GM19025 (cell line): ENCODE data around the gene L3MBTL2.
"Not testable (repeated sequence)": the region's sequence is repeated elsewhere in the genome, so short reads cannot be mapped to it uniquely, and the experiment has no call there.

Experiments
- ATAC-seq: cut with Tn5 transposase; IDR thresholded peaks from one replicate; pipeline ENCODE4 v1.9.1; 2021; ENCODE audit warnings: mild to moderate bottlenecking, low read depth, moderate library complexity; ENCODE audit not compliant: unreplicated experiment

L3MBTL2 gene

DNA sequence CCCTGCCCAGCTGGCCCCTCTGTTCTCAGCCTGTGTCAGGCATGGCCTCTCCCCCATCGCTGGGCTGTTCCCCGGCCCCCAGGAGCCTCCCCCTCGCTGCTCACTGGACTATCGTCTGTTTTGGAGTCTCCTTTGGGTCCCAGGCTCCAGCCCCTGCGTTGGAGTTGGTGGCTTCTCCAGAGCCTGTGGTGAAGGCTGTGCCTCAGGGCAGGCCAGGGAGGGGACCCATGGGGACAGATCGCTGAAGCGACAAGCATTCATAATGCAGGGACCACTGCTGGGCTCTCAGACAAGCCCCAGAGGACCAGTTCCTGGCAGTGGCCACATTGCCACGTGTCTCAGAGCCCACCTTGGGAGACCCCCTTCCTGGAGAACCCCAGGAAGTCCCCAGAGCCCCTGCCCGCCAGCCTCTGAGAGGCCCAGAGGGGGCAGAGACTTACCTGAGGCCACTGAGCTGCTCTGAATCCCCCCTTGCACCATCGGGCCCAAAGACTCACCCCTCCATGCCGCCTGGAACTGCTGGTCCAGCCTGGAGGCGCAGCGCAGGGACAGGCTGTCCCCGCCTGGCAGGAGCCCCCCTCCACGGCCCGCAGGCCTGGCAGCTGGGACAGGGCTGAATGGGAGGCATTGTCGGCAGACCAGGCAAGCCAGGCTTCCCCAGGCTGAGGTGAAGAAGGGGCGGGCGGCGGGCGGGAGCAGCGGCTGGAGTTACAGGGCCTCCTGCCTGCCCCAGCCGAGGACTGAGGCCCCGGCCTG, 35.4 kb downstream of the L3MBTL2 start, which contains the start of gene CHADL:
Gene CHADL, minus strand, starts transcription at position 555 of the 756 bp plus-strand sequence. Its CDS starts 50 bp downstream, at position 505.
- ATAC-seq, result no peak

DNA sequence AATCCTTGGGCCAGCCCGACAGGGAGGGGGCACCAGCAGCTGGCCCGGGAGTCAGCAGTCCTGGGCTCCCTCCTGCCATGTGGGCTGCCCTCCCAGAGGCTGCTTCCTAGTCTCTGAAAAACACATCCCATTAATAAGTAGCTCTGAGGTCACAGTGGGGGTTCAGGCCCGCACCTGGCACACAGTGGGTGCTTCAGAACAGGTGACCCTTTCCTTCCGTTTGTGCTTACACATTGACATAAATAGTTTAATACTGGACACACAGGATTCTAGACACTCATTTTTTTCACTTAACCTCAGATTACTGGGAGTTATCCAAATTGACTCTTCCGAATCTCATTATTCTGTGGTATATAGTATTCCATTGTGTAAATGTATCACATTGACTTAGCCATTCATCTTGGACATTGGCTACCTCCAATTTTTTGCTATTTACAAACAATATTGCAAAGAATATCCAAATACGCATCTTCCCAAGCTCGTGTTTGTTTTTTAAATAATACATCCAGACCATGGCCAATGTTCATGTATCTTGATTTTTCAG, 36.1 kb downstream of the L3MBTL2 start:
- ATAC-seq, result no peak

DNA sequence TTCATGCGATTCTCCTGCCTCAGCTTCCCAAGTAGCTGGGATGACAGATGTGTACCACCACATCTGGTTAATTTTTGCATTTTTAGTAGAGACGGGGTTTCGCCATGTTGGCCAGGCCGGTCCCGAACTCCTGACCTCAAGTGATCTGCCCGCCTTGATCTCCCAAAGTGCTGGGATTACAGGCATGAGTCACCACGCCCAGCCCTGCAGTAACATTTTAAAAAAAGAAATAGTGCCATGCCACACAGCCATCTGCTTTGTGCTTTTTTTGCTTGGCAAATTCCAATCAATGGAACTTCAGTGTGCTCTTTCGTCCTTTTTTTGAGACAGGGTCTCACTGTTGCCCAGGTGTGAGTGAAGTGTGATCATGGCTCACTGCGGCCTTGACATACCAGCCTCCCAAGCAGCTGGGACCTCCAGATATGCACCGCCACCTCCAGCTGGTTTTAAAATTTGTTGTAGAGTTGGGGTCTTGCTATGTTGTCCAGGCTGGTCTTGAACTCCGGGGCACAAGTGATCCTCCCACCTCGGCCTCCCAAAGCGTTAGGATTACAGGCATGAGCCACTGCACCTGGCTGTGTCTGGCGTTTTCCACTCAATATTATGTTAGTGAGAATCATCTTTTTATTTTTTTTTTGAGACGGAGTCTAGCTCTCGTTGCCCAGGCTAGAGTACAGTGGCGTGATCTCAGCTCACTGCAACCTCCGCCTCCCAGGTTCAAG, 37.4 kb downstream of the L3MBTL2 start:
- no peak for ATAC-seq

DNA sequence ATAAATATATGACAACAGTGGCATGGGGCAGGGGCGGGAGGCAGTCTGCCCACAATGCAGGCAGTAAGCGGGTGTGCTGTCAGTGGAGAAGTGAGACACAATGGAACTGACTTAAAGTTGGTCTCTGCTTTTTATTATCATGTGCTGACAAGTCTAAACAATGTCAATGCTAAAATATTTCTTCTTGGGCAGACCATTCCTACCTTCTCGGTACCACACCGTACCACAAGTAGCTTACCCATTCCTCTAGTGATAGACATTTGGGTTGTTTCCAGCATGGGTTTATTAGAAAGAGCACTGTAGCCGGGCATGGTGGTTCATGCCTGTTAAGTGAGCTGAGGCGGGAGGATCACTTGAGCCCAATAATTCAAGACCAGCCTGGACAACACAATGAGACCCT, 38.2 kb downstream of the L3MBTL2 start:
- no peak for ATAC-seq

DNA sequence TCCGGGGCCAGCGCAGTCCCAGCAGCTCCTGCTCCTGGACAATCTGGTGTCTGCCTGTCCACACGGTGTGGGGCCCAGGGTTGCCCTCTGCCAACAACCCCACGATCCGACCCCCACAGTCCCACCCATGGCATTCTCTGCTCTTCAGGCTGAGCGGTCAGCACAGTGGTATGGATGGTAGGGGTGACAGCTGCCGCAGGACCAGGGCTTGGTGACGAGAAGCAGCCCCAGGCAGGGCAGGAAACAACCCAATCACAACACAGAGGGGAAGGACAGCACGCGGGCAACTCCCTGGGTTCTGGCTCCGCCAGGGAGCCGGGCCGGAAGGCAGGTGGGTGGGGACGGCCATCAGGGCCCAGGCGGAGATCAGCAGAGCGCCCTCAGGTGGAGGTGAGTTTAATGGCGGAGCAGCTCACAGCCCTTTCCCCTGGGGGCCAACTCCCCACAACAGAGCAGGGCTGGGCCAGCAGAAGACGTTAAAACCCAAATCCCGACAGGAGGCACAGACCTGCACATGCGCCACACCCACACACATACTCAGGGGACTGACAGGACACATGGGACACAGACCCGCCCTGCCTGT, 40.9 kb downstream of the L3MBTL2 start:
- ATAC-seq, result no peak

DNA sequence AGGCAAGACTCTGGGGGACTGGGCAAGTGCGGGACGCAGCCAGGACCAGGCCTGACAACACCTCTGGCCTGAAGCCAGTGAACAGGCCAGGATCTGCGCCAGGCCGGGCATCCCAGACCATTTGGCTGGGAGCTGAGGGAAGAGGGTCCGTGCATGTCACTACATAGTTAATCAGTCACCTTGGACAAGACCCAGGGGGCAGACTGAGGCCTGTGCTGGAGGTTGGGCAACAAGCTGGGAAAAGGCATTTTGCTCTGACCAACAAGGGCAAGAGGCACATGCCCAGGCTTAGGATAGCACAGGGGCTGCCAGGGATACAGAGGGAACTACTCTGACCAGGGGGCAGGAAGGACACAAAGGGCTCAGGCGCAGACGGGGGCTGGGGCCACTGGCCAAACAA, 42.6 kb downstream of the L3MBTL2 start:
- ATAC-seq, result no peak

DNA sequence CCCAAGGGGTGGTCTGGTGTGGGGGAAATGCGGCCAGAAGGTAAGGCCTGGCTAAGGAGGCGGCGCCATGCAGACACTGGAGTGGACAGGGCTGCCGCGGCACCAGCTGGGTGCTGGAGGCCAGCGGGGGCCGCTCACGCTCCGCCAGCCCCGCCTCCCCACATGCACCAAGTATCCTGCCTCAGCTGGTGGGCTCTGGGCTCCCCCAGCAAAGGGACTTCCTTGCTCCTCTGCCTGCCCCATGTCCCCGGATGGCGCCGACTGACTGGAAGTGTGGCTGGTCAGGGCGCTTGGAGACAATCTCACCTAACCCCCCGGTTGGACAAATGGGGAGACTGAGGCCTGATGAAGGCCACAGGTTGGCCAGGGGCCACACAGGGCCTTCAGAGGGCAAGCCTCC, 43.2 kb downstream of the L3MBTL2 start:
- ATAC-seq, result no peak

DNA sequence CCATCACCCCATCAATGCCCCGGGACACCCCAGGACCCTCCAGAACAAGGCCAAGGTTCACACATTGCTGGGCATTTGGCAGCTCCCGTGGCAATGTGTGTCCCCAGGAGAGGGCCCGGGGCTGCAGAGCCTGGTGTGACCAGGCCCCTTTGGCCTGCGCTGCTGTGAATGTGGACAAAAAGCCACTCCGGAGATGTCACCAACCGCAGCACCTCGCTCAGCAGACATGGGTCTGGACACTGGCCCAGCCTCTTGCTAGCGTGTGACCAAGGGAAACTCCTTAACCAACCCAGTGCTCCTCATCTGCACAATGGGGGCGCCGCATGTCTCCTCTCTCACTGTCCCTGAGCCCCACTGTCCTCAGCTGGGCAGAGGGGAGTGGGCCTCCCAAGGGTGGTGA, 43.6 kb downstream of the L3MBTL2 start:
- ATAC-seq, result no peak

DNA sequence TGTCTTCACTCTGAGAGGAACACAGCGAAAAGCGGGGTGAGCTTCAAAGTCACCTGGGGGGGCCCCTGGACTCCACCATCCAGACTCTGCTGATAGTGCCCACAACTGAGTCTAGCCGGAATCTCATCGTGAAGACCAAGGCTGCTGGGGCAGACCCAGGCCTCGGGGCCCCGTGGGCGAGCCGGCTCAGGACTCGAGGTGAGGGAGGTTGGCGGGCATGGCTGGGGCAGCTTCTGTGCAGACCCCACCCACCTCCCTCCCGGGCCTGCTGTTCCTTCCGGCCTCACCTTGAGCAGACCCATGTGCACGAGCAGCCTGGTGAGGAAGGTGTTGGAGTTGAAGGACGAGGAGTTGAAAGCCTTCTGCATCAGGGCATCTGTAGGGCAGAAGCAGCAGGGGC, 44.3 kb downstream of the L3MBTL2 start:
- no peak for ATAC-seq

DNA sequence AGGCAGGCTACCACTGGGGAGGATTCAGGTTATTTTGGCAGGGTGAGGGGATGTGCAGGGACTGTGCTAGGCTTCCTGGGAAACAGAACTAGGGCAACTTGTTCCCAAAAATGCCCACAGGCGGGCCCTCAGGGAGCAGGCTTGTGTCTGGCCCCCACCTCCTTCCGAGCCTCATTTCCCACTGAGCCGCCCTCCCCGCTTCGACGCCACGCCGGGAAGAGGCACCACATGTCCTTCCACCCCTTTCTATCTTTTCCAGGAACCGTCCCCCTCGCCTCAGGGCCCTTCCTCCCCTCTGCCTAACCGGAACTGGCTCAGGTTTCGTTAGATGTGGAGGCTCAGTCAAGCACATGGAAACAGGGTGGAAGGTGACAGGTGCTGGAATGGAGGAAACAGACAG, 45.0 kb downstream of the L3MBTL2 start:
- no peak for ATAC-seq

DNA sequence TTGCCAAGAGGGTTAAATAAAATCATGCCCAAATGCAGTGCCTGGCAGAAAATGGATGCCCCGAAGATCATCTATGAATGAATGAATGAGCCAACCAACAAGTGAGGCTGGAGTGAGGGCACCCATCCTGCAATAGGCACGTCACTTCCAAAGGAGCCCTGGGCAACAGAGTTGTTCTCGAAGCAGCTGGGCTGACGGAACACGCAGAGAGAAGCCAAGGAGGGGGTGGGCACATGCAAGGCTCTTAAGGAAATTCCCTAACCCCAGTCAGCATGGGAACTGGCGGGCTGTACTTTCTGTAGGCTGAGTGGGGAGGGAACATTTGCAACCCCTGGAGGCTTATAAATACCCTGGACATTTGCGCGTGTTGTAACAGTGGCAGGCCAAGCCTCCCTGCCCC, 47.3 kb downstream of the L3MBTL2 start:
- no peak for ATAC-seq

DNA sequence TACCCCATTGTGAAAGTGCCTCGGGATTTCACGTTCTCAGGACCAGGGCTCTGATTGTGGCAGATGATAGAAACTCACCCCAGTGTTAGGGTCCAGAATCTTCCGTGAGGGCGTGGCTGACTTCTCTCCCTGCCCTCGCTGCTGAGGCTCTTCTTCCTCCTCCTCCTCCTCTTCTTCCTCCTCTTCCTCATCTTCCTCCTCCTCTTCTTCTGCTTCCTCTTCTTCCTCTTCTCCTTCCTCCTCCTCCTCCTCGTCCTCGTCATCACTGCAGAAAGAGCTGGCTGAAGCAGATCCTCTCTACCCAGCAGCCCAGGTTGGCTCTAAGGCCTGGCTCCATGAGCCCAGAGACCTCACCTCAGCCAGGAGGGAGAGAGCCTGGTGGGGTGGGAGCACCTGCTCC, 49.1 kb downstream of the L3MBTL2 start:
- ATAC-seq, result no peak

DNA sequence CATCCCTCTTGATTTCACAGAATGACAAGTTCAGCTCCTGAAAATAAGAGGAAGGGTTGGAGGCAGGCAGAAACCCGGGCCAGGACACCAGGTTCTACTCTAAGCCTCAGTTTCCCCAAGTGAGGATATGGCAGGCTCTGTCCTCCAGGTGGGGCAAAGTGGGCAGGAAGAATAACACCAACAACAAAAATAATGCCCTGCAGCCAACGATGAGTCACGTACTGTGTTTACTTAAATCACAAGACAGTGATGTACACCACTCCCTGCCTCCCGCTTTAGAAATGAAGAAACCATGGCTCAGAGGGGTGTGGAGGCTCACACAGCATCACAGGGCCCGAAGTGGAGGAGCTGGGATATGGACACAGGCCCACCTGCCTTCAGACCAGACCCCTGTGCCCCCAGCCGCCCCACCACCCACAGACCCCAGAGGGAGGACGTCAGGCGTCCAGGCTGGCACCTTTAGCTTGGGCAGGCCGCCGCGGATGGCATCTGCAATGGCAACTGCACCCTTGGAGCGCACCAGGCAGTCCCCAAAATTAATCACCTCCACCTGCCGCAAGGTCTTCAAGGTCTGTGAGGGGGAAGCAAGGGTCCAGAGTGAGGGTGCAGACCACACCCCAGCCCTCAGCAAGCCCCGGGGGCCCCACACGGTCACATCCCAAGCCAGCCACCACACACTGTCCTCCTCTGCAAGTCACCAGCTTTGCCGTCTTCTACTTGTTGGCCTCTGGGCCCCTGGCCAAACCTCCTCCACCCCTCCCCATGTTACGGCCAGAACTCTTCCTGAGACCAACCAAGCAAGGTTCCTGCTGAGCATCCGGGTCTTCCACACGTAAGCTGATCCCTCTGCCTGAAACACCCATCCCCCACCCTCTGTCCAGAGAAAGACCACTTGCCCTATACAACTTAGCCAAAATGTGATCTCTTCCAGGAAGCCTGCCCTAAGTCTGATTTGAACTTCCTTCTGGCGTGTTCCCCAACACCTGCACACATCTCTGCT, 51.4 kb downstream of the L3MBTL2 start:
- ATAC-seq, result no peak

DNA sequence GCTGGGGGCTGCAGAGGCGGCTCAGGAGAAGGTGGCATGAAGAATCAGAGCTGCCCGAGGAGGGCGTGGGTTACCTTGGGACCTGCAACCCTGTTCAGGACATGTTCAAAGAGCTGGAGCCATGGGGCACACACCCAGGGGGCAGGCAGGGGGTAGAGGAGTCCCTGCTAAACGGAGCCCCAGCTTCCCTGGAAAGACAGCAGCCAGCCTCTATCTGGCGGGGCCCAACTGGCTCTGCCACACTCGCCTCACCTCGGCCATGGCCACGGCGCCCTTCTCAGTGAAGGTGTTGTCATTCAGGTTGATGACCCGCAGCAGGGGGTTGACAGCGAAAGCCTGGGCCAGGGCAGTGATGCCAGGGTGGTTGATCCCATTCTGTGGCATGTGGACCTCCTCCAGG, 52.6 kb downstream of the L3MBTL2 start:
- no peak for ATAC-seq

DNA sequence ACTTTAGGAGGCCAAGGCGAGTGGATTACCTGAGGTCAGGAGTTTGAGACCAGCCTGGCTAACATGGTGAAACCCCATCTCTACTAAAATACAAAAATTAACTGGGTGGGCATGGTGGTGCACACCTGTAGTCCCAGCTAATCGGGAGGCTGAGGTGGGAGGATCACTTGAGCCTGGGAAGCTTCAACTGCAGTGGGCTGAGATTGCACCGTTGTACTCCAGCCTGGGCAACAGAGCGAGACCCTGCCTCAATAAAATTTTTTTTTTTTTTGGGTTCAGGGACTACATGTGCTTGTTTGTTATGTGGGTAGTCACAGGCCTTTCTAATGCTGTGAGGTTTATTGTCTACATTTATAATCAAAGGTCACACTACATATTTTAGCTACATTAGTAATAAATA, 54.6 kb downstream of the L3MBTL2 start:
- not testable (repeated sequence) for ATAC-seq

DNA sequence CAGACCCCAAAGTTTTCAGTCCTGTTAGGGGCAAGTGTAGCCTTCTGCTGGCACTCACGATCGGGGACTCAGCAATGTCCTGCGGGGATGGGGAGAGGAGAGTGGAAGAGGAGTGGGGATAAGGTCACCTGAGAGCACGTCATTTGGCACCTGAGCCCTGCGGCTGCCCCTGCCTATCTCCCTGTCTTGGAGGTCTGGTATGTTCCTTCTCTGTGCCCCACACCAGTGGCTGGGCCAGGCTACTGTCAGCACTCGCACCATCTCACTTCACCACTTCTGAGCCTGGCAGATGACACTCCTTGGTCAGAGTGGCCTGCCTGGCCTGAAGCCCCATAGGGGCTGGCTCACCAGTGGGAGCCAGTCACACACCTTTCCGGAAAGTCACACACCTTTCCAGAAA, 55.8 kb downstream of the L3MBTL2 start:
- ATAC-seq, result no peak

DNA sequence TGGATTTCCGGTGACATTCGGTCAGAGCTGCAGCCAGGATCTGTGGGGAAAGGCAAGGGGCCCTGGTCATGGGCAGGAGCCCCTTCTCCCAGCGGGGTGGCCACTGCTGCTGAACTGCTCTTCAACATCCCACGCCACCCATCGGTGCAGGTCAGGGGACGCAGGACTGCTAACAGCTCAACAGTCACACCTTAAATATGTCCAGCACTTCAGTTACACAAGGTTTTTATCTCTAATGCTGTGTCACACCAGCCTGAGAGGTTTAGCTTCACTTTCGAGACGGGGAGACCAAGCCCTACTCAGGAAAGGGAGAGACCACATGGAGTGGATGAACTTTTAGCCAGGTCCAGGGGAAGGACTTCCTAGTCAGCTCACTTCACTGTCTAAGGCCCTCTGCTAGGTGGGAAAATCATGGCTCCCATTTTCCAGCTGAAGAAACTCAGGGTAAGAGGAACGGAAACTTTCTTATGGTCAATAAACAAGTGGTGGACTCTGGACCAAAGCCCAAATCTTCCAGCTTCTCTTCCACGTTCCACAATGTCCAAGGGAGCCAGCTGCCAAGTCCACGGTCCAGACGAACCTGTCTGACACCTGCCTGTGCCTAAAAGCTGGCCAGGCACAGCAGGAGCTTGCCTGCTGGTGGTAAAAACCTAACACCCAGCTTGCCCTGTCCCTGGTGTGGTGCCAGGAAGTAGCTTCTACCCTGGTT, 56.6 kb downstream of the L3MBTL2 start:
- no peak for ATAC-seq

DNA sequence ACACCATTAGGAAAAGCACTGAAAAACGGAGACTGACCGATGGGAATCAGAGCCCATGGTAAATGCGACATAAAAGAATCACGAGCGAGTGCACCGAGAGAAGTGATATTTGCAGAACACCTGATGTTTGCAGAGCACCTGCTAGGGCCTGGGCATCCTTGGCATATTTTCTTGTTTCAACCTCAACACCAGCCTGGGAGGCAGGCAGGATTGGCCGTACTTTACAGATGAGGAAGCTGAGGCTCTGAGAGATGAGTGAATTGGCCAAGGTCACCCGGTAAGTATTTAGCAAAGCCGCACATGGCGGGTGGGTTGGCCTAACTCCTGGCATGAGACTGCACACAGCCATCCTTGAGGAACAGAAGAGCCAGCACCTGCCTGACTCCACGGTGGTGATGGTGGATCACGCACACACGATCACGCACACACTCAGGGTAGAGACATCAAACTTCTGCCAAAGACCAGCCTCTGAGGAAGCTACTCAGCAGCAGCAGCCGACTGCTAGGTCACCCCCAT, 57.2 kb downstream of the L3MBTL2 start:
- ATAC-seq, result no peak

DNA sequence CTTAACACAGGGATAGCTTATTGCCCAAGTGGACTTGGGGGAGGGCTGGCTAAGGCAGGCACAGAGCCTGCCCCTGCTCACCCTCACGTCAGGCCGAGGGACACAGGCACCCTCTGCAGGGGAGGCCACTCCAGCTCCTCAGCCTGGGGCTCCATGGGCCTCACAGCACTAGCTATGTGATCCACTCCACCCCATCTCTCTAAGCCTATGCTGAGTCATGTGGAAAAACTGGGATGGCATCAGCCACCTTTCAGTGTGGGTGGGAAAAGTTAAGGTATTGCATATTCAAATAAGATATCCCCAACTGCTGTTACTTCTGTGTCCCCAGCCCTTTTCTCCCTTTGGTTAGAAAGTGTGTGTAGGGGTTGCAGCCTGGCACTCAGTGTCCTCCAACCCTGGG, 58.6 kb downstream of the L3MBTL2 start:
- no peak for ATAC-seq
